Measurements from ENCODE around the gene NAIP. TPM values are rescaled to one million over a fixed set of nuclear protein-coding genes. Genes with fewer than 3 reads are reported as not detected.
"Not testable (repeated sequence)": the region's sequence is repeated elsewhere in the genome, so short reads cannot be mapped to it uniquely, and the experiment has no call there.

The NAIP gene
- 10 to 100 TPM in 9 of 12 donors, 1 to 10 TPM in 2, not detected in 1; 9.6 to 38.7 (median 12.4) TPM for polyA plus RNA-seq (ENCODE audit: insufficient read length in 12 of 12)
- long read RNA-seq, donor 1, result 0 reads
- long read RNA-seq, donor 2, full-length matches to known transcripts, result 2 of 2 reads
- long read RNA-seq, donor 2, partial matches to known transcripts, result 0 of 2 reads
- long read RNA-seq, donor 2, other reads (novel, unspliced or antisense), result 0 of 2 reads
- long read RNA-seq, donor 3, full-length matches to known transcripts, result 1 of 1 reads
- long read RNA-seq, donor 3, partial matches to known transcripts, result 0 of 1 reads
- long read RNA-seq, donor 3, other reads (novel, unspliced or antisense), result 0 of 1 reads
- long read RNA-seq, donor 4, result 0 reads
- long read RNA-seq, donor 5, full-length matches to known transcripts, result 2 of 2 reads
- long read RNA-seq, donor 5, partial matches to known transcripts, result 0 of 2 reads
- long read RNA-seq, donor 5, other reads (novel, unspliced or antisense), result 0 of 2 reads
- long read RNA-seq, donor 6, result 0 reads
- long read RNA-seq, donor 7, full-length matches to known transcripts, result 1 of 1 reads
- long read RNA-seq, donor 7, partial matches to known transcripts, result 0 of 1 reads
- long read RNA-seq, donor 7, other reads (novel, unspliced or antisense), result 0 of 1 reads
- long read RNA-seq, donor 8, full-length matches to known transcripts, result 1 of 1 reads
- long read RNA-seq, donor 8, partial matches to known transcripts, result 0 of 1 reads
- long read RNA-seq, donor 8, other reads (novel, unspliced or antisense), result 0 of 1 reads
- long read RNA-seq, donor 9, result 0 reads
- long read RNA-seq, donor 10, full-length matches to known transcripts, result 1 of 1 reads
- long read RNA-seq, donor 10, partial matches to known transcripts, result 0 of 1 reads
- long read RNA-seq, donor 10, other reads (novel, unspliced or antisense), result 0 of 1 reads
- long read RNA-seq, donor 11, result 0 reads

- DNase-seq, result not testable (repeated sequence)
Measured at GRCh38 chr5:71025289-71025953, at the start of gene NAIP. Gene NAIP (minus strand): TSS chr5:71025339. CDS start chr5:71012915, 12,424 bp downstream.

- DNase-seq, result not testable (repeated sequence)
Measured at GRCh38 chr5:71067262-71067928, 42.3 kb upstream of the NAIP start, which contains the start of gene GTF2H2. Gene GTF2H2 (minus strand): TSS chr5:71067676. CDS start chr5:71062763, 4,913 bp downstream.

DNA sequence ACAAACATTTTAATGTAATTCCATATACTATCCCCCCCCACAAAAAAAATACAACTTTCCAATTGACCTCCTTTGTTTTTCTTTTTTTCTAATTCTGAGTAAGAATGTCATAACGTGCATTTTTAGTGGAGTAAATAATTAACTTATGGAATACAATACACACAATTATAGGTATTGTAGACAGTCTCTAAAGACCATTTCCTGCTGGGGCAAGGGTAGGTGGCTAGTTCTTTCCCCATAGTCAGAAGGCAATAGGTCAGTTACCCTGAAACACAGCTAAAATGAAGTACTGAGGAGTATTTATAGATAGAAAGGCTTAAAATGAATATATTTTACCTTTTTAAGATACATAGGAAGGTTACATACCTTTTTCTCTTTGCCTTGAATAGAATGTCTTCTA is 36.2 kb upstream of the NAIP start:
- DNase-seq, result not testable (repeated sequence)

DNA sequence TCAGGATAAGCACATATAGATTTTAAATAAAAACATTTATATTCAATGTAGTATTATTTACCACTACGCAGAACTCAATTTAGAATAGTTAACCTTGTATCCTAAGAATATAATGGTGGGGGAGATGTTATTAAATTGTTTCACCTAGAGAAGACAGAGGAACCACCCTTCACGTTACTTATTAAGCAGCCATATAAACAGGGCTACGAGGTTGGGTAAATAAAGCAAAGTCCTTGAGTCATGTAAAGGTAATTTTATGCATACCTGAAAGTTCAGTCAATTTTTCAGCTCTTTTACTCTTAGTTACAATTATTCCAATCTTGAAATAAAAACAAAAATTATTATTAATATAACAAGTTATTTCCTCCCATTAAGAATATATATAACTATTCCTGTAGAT is 34.3 kb upstream of the NAIP start:
- not testable (repeated sequence) for DNase-seq

DNA sequence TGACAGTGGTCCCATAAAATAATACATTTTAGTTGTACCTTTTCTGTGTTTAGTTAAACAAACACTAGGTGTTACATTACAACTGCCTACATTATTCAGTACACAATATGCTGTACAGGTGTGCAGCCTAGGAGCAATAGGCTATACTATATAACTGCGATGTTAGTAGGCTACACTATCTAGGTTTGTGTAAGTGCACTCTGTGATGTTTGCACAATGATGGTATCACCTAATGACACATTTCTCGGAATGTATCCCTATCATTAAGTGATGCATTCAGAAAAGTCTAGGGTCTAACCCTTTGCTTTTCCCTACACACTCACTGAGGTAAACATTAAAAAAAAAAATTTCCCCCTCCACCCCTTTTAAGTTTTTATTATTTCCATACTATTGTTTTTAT is 19.7 kb upstream of the NAIP start:
- DNase-seq, result not testable (repeated sequence)

DNA sequence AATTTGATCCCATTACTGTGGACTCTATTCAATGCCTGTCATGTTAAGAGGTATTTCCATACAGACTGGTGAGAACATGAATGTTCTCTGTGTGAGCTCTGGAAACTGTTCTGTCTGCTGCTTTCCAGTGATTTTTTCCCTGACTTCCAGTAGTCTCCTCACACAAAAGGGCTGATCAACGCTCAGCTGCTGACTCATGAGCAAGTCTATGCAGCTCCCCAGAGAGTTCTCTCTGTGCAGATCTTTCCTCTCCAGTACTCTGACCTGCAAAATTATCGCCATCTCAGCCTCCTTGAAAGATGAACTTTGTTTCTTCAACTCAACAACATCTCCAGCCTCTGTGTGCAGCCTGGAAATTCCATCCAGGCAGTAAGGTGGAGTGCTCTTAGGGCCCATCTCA is 19.0 kb upstream of the NAIP start:
- not testable (repeated sequence) for DNase-seq

- not testable (repeated sequence) for DNase-seq
Measured at GRCh38 chr5:71031046-71031776, 6.1 kb upstream of the NAIP start.

DNA sequence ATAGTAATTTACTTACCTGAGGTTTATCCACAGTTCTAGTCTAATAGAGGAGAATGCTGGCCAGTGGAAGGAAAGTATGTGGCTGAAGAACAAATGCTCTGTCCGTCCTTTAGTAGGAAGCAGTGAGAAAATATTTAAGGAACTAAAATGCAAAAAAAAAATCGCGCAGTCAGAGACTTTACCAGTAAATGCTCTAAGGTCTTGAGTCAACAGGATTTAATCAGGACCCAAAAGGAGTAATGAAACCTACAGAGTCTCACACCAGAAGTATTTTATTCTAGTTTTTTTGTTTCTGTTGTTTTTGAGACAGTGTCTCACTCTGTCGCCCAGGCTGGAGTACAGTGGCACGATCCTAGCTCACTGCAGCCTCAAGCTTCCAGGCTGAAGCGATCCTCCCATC is 4.5 kb downstream of the NAIP start:
- DNase-seq, result not testable (repeated sequence)

GRCh38 chr5:71018376-71019005 is 6.6 kb downstream of the NAIP start:
- not testable (repeated sequence) for DNase-seq

DNA sequence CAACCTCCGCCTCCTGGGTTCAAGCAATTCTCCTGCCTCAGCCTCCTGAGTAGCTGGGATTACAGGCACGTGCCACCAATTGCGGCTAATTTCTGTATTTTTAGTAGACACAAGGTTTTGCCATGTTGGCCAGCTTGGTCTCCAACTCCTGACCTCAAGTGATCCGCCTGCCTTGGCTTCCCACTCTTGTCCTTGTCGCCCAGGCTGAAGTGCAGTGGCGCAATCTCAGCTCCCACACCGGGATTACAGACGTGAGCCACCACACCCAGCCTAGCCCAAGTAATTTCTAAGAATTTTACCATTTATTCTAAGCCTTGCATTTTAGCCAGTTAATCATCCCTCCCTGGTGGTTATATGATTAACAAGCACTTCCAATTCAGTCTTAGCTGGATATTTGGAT is 11.0 kb downstream of the NAIP start:
- no peak for DNase-seq

GRCh38 chr5:71013575-71013974 is 11.6 kb downstream of the NAIP start:
- no peak for DNase-seq

- no peak for DNase-seq
Measured at GRCh38 chr5:71011194-71011792, 13.8 kb downstream of the NAIP start.

- DNase-seq, result not testable (repeated sequence)
Measured at GRCh38 chr5:71006983-71007382, 18.2 kb downstream of the NAIP start.

DNA sequence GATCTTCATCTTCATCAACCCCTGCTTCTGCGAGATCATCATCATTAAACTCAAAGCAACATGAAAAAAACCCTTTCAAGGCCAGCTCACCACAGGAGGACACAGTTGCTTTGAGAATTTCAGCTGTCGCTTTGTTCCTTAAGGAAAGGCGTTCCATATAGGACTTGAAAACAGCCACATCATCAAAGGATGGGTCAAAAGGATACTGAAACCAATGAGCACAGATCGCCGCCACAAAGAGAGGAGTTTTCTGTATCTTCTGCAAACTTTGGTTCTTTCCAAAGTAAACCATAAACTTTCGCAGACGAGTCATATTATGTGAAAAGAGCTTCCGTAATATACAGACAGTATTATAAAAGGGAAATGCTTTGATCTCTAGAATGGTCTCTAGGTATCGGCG is 40.3 kb downstream of the NAIP start:
- DNase-seq, result not testable (repeated sequence)

DNA sequence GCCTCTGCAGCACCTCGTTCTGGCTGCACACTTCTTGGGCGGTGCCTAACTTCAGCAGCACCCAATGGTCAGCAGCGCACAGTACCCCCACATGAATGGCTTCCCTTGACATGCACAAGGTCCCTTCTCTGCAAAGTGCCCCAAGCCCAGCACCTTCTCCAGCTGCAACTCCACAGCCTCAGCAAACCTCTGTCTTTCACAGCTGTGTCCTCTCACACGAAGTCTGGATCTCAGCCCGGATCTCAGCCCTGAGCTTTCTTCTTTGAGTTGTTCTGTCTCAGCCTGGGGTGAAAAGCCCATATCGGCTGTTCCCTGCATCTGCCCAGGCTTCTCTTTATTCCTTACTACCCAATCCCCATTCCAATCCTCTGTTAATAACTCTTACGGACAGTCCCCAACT is 57.9 kb downstream of the NAIP start:
- not testable (repeated sequence) for DNase-seq

- DNase-seq, result not testable (repeated sequence)
Measured at GRCh38 chr5:70964531-70964930, 60.6 kb downstream of the NAIP start.

- DNase-seq, result not testable (repeated sequence)
Measured at GRCh38 chr5:70953068-70953467, 72.1 kb downstream of the NAIP start.

DNA sequence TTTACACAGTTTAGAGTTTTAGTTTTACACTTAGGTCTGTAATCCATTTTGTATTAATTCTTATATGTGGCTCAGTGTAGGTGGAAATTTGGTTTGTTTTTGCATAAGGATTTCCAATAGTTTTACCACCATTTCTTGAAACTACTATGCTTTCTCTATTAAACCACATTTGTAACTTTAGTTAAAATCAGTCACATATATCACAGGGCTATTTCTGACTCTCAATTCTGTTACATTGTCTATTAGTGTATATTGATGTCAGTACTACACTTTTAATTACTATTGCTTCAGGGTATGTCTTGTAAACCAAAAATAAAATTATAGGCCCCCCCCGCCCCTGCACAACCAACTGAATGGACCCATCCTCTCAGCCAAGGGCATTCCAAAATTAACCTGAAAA is 92.6 kb downstream of the NAIP start:
- DNase-seq, result not testable (repeated sequence)

GRCh38 chr5:70931709-70932368 is 93.3 kb downstream of the NAIP start:
- DNase-seq, result not testable (repeated sequence)
